Iris pigment epithelial cell (primary cell): Measurements from ENCODE around the gene BMP7.

Experiments
- DNase-seq: peaks from one replicate; pipeline ENCODE4 v3.0.0-alpha.2; 2011; ENCODE audit warnings: low read depth

Gene BMP7

DNA sequence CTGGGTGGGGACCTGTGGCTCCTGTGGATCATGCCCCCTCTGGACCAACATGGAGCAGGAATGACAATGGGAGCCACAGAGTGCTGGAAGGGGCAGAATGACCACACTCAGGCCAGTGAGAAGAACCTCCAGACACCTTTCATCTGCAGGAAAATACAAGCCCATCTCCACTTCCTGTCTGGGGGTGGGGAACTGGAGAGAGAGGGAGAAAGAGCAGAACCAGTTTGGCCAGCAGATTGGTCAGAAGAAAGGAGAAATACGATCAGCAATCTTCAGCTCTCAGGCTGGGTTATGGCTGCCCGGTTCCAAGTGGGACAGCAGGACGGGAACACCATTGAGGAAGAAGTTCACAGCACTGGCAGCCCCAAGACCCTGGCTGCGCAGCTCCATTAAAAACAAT is 37.0 kb downstream of the BMP7 start:
- DNase-seq: no peak

DNA sequence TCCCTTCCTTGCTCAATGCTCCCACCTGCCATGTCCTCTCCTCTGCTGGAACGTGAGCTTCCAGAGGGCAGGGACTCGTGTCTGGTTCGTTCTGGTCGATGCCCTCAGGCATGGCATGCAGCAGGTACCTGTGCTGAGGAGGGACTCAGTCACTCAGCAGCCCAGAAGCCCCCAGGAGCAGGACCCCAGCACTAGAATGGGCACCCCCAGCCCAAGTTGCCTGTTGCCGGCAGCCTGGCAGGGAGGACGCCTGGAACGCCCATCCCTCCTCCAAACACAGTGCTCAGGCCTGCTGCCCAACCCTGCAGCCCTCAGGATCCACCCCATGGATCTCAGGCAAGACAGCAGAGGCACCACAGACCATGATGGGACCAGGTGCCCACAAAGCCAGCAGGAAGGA is 40.6 kb downstream of the BMP7 start:
- DNase-seq: no peak

DNA sequence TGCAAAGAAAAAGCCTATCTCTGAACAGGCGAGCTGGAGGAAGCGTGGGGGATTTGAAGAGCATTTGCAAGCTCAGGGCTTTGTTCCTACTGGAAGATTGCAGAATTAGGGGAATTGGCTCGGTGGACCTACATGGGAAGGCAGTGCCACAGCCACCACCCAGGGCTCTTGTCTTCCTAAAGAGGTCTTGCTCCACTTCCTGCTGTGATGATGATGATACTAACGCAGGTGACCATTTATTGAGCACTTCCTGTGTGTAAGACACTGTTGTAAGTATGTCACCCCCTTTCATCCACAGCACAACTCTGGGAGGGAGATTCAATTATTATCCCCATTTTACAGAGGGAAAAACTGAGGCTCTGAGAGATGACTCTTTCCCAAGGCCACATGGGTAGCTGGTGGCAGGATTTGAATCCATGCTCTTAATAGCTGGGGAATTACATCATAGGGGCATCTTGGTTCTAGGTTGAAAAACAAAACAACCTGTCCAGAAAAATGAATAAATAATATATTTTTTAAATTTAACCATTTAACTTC is 41.2 kb downstream of the BMP7 start:
- DNase-seq: no peak

DNA sequence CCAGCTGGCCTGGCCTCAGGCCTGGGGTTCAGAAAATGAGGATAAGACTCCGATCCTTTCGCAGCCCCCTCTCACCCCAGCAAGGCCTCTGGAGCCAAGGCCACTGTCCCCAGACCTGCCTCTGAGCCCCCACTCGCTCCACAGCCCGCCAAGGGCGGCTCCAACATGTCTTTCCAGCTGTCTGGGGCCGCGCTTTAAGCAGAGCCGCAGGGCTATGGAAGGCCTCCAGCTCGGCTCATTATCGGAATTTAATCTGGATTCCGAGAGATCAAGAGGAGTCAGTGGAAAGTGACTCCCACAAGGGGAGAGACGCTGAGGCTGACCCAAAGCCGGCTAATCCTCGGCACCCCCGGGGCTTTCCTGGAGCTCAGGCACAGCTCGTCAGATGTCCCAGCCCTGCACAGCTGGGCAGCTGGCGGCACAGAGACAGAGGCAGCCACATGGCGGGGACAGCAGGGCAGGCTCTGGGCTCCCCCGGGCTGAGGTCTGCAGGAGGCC is 41.8 kb downstream of the BMP7 start:
- DNase-seq: no peak

DNA sequence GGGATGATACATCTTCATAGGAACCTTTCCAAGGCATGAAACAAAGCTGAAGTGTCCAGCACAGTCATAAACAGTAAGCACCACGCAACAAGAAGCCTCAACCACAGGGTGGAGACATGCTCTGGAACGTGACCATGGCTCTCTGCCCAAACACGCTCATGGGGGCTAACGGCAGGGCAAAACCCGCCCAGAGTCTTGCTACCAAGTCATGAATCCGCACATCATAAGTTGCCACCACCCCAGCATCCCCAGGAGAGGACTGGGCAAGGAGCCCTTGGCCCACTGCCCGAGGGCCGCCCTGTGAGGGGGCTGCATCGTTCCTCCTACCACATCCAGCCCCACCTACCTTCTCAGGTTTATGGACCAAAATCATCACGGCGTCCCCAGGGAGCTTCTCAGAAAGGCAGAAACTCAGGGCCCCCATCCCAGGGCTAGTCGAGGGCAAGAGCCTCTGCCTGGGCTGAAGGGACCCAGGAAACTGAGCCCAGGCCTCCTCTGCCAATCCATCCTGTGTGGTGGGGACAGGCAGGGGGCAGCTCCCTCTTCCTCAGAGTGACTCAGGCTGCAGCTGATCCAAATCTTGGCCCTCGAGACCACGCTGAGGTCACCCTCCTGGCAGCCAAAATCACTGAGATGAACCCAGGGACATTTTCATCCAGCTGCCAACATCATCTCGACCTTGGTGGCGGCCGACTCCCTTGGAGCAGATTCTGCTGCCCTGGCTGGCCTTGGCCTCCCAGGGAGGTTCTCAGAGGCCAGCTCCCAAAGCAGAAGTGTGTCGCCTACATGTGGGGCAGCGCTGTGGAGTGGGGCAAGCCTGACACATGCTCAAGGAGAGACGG is 42.6 kb downstream of the BMP7 start:
- DNase-seq: no peak

DNA sequence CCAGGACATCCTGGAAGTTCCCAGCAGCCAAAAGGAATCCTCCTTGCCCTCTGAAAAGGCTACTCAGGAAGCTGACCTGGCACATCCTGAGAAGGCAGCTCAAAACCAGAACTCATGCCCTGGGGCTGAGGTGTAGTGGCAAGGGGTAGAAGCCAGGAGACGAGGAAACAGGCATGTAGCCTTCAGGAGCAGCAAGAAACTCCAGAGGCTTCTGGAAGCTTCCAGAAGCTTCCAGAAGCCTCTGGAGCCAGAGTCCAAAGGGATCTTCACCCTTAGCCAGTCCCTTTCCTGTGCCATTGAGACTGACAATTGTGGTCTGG is 43.9 kb downstream of the BMP7 start:
- no peak for DNase-seq

DNA sequence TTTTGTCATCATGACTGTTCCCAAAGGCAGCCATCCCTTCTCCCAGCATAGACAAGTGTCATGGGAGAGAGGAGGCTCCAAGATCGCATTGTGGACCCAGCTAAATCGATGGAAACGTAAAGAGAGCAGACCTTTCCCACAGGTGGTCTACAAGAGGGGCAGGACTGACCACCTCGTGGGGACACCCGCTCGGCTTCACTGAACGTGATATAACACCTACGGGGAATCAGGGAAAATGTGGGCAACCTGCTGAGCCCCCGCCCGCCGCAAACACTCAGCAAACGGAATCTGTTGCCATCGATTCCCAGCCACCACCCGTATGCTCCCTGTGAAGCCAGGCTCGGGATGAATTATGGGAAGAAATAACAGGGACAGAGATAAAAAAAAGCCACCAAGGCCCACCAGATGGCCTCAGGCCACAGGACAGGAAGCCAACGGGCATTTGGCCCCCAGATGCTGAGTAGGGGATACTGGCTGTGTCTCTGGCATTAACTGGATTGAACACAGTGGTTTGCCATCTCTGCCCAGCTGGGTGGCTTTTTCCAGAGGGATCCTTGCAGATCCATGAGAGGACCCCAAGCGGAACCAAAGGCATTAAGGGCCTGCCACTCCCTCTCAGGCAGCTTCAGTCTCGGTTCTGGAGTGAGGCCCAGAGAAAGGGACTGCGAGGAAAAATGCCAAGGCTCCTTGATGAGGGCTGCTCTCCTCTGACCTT is 44.4 kb downstream of the BMP7 start:
- no peak for DNase-seq

DNA sequence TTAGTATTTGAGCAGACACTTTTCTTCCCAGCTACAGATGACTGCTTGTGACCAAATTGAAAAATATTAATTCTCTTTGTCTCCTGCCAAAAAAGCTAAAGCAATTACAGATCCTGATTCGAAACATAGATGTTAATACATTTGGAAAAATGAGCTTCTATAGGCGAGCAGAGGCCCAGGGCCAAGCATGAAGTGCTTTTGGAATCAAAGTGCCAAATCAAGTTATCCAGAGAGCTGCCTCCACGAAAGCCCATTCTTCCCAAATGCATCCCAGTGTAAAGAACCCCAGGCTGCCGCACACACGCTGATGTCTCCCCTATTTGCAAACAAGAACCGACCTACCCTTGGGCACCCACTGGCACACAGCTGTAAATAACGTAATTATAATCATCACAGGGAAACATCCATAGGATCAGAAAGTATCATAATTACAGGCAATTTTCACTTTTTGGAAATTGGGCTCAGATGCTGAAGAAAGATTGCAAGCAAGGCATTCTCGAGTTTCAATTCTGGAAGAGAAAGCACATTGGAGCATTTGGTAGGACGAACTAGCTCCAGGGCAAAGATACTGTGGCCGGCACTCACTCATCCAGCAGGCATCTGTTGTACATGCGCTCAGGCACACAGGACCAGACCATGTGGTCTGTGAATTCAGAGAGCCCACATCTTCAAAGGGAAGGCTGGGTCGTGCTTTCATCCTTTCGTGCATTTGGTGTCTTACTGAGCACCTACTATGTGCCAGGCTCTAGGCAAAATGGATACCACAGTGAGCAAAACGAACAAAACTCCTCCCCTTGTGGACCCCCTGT is 45.9 kb downstream of the BMP7 start:
- no peak for DNase-seq

DNA sequence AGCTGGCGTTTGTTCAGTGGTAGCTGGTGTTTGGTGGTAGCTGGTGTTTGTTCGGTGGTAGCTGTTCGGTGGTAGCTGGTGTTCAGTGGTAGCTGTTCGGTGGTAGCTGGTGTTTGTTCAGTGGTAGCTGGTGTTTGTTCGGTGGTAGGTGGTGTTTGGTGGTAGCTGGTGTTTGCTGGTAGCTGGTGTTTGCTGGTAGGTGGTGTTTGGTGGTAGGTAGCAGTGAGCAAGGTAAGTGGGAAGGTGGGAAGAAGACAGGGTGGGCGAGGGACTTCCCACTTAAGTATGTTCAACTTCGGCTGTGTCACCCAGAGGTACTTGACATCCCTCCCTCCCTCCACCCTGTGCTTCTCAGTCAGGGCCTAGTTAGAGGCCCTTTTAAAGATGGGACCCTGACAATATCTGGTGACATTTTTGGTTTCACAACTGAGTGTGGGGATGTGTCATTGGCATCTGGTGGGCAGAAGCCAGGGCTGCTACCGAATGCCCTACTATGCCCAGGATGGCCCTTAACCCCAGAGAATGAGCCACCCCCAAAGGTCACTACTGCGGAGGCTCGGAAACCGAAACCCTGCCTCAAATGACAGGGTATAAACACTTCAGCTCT is 47.3 kb downstream of the BMP7 start:
- DNase-seq: no peak

DNA sequence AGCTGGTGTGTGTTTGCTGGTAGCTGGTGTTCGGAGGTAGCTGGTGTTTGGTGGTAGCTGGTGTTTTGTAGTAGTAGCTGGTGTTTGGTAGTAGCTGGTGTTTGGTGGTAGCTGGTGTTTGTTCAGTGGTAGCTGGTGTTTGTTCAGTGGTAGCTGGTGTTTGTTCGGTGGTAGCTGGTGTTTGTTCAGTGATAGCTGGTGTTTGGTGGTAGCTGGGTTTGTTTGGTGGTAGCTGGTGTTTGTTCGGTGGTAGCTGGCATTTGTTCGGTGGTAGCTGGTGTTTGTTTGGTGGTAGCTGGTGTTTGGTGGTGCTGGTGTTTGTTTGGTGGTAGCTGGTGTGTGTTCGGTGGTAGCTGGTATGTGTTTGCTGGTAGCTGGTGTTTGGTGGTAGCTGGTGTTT is 48.0 kb downstream of the BMP7 start:
- no peak for DNase-seq

DNA sequence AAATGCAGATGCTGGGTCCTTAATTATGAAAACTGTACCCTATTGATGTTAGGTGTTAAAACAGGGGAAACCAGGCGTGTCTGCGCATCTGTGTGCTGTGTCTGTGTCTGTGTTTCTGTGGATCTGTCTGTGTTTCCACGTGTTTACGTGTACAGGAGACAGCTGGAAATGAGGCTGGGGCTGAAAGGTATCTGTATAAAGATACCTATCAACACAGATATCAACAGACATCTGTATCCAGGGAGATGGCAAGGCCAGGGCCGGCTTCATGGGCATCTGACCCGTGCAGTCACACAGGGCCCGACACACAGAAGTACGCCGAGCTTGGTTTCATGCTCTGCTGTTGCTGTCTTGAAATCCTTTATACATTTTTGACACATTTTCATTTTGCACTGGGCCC is 48.6 kb downstream of the BMP7 start:
- no peak for DNase-seq

DNA sequence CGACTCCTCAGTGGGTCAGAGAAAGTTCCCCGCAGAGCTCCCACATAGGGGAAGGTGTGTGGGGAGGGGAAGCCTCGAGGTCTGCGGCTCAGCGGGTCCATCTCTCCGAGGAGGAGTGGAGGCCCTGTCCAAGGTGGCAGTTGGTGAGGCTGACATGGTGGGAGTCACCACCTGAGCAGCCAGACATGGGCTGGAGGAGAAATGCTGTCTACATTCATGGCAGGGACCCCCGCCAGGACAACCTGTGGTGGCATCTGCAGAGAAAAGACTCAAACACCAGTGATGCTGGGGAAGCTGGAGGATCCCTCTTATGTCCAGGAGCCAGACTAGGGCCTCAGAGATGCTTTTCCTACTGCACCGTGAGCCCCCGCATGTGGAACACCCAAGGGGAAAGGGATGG is 49.8 kb downstream of the BMP7 start:
- no peak for DNase-seq

DNA sequence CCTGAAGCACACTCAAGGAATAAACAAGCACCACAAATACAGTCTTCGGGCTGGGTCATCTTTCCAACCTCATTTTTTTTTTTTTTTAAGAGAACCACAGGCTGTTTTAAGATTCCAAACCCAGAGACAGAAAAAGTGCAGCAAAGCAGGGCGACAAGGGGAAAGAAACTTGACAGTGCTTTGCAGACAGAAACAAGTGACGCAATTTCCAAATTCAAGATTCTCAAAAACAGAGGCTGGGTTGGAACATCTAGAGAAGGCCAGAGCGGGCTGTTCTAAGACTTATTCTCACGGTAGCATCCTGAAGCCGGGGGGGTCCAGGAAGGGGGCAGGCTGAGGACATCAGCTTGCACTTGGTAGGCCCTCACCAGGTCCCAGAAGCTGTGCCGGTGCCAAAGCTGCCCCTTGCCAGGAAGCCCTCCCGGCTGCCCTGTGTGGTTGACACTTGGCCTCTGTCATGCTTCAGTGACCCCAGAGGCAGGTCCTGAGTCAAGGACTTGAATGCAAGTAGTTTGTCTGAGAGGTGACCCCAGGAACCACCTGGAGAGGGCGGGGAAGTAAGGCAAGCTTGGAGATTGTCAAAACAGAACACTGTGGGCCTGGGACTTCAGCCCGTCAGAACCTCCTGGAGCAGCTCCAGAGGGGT is 50.5 kb downstream of the BMP7 start:
- no peak for DNase-seq

DNA sequence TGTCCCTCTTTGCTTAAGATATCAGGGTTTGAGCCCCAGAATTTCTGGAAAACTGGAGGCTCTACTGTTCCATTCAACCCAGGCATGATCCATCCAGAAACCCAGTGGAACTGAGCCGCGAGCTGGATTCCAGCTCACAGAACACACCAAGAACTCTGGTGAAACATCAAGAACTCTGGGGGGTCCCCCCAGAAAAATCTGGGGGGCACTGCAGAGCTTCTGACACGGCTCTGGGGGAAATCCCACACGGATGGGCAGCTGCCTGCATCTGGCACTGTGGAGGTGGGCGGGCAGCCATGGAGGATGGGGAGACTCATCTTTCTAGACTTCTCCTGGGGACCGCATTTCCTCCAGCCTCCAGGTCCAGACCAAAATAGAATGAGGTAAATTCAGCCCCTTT is 51.0 kb downstream of the BMP7 start:
- DNase-seq: no peak

DNA sequence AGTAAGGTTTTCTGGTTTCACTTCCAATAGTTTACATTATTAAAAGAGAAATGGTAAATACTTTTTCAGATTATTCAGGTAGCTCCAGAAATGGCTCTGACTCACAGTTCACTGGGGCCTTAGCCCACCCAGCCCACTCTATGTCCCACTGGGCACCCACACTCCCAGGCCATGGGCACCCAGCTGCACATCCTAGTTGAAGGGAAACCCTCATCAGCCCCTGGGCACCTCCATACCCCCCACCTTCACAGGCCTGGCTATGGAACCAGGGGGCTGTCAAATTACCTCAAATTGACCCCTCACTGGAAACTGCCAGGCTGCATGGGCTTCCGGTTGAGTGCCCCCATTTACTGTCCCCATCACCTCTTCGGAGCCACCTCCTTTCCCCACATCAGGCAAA is 51.5 kb downstream of the BMP7 start:
- DNase-seq: no peak

DNA sequence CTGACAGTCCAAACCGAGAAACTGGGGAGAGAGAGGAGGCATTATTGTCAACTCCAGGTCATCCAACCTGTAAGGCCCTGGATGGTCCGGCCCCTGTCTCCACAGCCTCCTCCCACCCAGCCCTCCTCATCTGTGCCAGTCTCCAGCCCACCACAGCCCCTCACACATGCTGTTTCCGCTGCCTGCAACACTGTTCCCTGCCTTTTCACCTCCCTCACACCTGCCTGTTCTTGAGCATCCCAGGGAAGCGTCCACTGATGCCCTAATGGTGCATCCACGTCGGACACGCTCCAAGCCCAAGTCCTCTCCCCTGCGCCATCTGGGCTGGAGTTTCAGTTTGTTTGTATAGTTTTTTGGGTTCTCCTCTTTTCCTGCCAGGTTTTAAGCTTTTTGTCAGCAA is 52.0 kb downstream of the BMP7 start:
- DNase-seq: no peak

DNA sequence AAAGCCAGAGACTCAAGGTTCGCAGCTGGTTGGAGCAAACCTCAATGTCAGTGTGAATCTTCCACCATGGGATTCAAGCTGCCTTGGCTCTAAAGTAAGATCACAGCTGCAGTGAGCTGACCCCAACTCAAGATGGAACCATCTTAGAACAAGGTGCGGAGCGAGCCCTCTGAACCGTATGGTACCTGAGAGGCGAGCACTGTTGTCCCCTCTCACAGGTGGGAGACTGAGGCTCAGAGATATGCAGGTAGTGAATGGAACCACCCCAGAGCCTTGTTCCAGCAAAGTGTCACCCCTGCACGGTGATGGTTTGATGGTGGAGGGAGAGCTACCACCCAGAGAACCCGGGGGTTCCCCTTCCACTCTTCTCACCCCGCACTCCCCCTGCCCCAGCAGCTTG is 52.5 kb downstream of the BMP7 start:
- DNase-seq: no peak

DNA sequence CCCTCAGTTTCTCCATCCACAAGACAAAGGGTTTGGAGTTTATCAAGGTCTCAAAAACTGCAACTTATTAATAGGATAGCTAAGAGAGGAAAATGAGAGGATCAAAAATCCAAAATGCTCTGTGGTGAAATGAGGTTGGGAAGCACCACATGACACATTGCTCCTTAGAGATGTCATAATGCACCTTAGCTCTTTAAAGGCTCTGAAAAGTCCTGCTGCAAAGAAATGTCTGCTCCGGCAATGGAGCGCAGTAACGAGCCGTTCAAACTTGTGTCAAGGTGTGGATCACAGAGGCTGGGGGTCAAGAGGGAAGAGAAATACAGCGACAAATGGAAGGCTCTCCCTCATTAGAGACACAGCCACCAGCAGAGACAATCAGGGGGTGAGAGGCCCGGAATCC is 53.1 kb downstream of the BMP7 start:
- no peak for DNase-seq

DNA sequence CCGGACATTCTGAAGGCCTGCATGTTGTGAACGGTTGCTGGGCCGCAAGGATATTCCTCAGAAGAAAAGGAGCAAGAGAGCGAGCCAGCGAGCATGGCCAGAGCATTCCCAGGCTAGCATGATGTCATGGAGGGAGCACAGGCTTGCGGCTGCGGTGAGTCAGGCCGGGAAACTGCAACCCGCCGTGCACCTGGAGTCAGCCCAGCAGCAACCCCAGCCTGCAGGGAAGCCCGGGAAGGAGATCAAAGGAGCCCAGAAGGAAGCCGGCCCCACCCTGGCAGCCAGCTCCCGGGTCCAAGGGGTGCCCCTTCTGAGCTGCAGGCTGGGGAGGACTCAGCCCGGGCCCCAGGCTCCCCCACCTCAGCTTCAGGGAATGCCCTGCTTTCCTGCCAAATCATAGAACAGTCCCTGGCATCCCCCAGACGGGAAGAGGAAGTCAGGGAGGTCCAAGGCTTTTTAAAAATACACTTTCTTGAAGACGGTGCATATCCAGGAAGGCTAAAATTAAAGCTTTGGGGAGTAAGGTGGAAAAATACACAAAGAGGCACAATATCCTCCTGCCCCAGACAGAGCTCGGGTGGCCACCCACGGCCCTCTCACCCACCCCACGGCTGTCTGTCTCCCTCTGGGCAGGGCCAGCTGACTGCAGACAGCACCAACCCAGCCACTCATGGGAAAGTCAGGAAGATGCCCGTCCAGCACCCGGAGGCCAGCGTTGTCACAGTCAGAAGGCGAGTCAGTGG is 53.7 kb downstream of the BMP7 start:
- DNase-seq: peak; percentile 77

DNA sequence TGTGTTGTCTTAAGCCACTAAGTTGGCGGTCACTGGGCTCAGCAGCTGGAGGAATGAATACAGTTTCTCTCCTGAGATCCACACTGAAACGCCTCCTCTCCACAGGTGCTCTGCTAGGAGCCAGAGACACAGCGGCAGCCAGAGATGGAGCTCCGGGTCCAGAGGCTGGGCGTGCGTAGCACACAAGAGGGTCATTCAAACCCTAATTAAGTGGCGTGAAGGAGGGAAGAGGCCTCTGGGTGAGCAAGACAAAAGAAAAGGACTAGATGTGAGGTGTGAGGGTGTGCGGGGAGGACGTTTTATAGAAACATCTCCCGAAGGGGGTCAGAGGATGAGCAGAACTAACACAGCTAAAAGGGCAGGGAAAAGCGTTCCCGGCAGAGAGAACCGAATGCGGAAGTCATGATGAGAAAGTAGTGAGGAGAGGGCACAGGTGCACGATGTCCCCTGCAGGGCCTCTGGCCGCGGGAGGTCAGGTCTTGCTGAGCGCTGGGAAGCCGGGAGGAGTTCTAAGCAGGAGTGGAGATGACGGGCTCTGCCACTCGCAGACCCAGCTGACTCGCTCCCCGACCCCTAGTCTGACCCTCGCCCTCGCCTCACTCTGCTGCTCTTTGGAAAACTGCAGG is 54.4 kb downstream of the BMP7 start:
- no peak for DNase-seq
